HepG2 (cell line): ENCODE measurements around the gene TRPM5. TPM values are rescaled to one million over a fixed set of nuclear protein-coding genes. Genes with fewer than 3 reads are reported as not detected.
A peak's percentile ranks its signal among the peaks of the same experiment; 100 is the strongest.

Experiments
- FOXM1 ChIP-seq: sonication (generic); formaldehyde crosslinking; IDR thresholded peaks from 2 replicates; pipeline ENCODE4 v1.5.0; 2020; ENCODE audit warnings: missing genetic modification reagents
- HNRNPK ChIP-seq: fragments of 200-400 bp; formaldehyde crosslinking; IDR thresholded peaks from 2 replicates; pipeline ENCODE4 v1.6.1; 2018; ENCODE audit warnings: low read length, low read depth, moderate library complexity, mild to moderate bottlenecking; ENCODE audit not compliant: poor library complexity, severe bottlenecking
- MLLT10 ChIP-seq: sonication (generic); formaldehyde crosslinking; IDR thresholded peaks from 2 replicates; pipeline ENCODE4 v1.4.0; 2020; ENCODE audit warnings: missing genetic modification reagents
- NRL ChIP-seq: sonication (generic); formaldehyde crosslinking; IDR thresholded peaks from 2 replicates; pipeline ENCODE4 v1.5.0; 2020; ENCODE audit warnings: missing genetic modification reagents, mild to moderate bottlenecking, moderate library complexity, borderline replicate concordance
- PHF20 ChIP-seq: sonication (generic); formaldehyde crosslinking; IDR thresholded peaks from 2 replicates; pipeline ENCODE4 v1.5.0; 2020; ENCODE audit warnings: mild to moderate bottlenecking, missing genetic modification reagents
- PTBP1 ChIP-seq: fragments of 200-400 bp; formaldehyde crosslinking; IDR thresholded peaks from 2 replicates; pipeline ENCODE4 v1.6.1; 2018; ENCODE audit warnings: low read length, low read depth; ENCODE audit not compliant: poor library complexity, severe bottlenecking
- SALL1 ChIP-seq: sonication (generic); formaldehyde crosslinking; IDR thresholded peaks from 2 replicates; pipeline ENCODE4 v1.8.0; 2022; ENCODE audit warnings: mild to moderate bottlenecking, missing genetic modification reagents
- SSRP1 ChIP-seq: IDR thresholded peaks from 2 replicates; pipeline ENCODE4 v1.6.1; 2016; ENCODE audit warnings: control low read depth
- ZC3H13 ChIP-seq: sonication (generic); formaldehyde crosslinking; IDR thresholded peaks from 2 replicates; pipeline ENCODE4 v1.8.1; 2023; ENCODE audit warnings: mild to moderate bottlenecking, missing genetic modification reagents, moderate library complexity
- ZIK1 ChIP-seq: sonication (generic); formaldehyde crosslinking; IDR thresholded peaks from 2 replicates; pipeline ENCODE4 v1.5.0; 2020; ENCODE audit warnings: mild to moderate bottlenecking, low read depth, missing genetic modification reagents, borderline replicate concordance
- ZNF124 ChIP-seq: sonication (generic); formaldehyde crosslinking; IDR thresholded peaks from 2 replicates; pipeline ENCODE4 v1.4.0; 2020; ENCODE audit warnings: missing genetic modification reagents
- ZNF17 ChIP-seq: sonication (generic); formaldehyde crosslinking; IDR thresholded peaks from 2 replicates; pipeline ENCODE4 v1.5.0; 2020; ENCODE audit warnings: mild to moderate bottlenecking, missing genetic modification reagents
- ZNF207 ChIP-seq: fragments of 450-650 bp; IDR thresholded peaks from 2 replicates; pipeline ENCODE4 v1.6.1; 2016; ENCODE audit warnings: antibody characterized with exemption, borderline replicate concordance
- ZNF256 ChIP-seq: sonication (generic); formaldehyde crosslinking; conservative IDR thresholded peaks from 2 replicates; pipeline ENCODE4 v1.4.0; 2020; ENCODE audit warnings: missing genetic modification reagents
- ZNF335 ChIP-seq: sonication (generic); formaldehyde crosslinking; IDR thresholded peaks from 2 replicates; pipeline ENCODE4 v1.4.0; 2020; ENCODE audit warnings: missing genetic modification reagents
- ZNF34 ChIP-seq: sonication (generic); formaldehyde crosslinking; IDR thresholded peaks from 2 replicates; pipeline ENCODE4 v1.4.0; 2020; ENCODE audit warnings: mild to moderate bottlenecking, missing genetic modification reagents, borderline replicate concordance
- ZNF557 ChIP-seq: sonication (generic); formaldehyde crosslinking; IDR thresholded peaks from 2 replicates; pipeline ENCODE4 v1.4.0; 2020; ENCODE audit warnings: missing genetic modification reagents
- ZNF614 ChIP-seq: IDR thresholded peaks from 2 replicates; pipeline ENCODE4 v1.6.1; 2018; ENCODE audit warnings: missing biosample characterization, missing genetic modification reagents, inconsistent platforms, borderline replicate concordance
- ZNF616 ChIP-seq: sonication (generic); formaldehyde crosslinking; IDR thresholded peaks from 2 replicates; pipeline ENCODE4 v1.5.0; 2020; ENCODE audit warnings: low read depth, mild to moderate bottlenecking, missing genetic modification reagents
- ZNF678 ChIP-seq: sonication (generic); formaldehyde crosslinking; IDR thresholded peaks from 2 replicates; pipeline ENCODE4 v1.4.0; 2020; ENCODE audit warnings: mild to moderate bottlenecking, missing genetic modification reagents
- ZNF75D ChIP-seq: sonication (generic); formaldehyde crosslinking; IDR thresholded peaks from 2 replicates; pipeline ENCODE4 v1.8.1; 2023; ENCODE audit warnings: missing genetic modification reagents, mild to moderate bottlenecking, borderline replicate concordance
- ZNF775 ChIP-seq: sonication (generic); formaldehyde crosslinking; IDR thresholded peaks from 2 replicates; pipeline ENCODE4 v1.4.0; 2020; ENCODE audit warnings: missing genetic modification reagents, mild to moderate bottlenecking, moderate library complexity, borderline replicate concordance
- ZNF891 ChIP-seq: sonication (generic); formaldehyde crosslinking; IDR thresholded peaks from 2 replicates; pipeline ENCODE4 v1.5.0; 2020; ENCODE audit warnings: mild to moderate bottlenecking, missing genetic modification reagents
- polyA plus RNA-seq, 8 experiments: library from polyadenylated mRNA; depleted of rRNA in 3 of 8; stranded (reverse) in 7 of 8; unstranded in 1 of 8; fragments of >200 nt; fragmentation: Illumina TruSeq in 4 of 8; extraction: Trizol in 4 of 8; gene quantifications; 2 replicates each; pipeline versions ENCODE4 v1.2.1 to v1.2.3, GENCODE V29; 2011 to 2016; ENCODE audit warnings: low read depth in 4 of 8, missing spikeins in 1 of 8, mixed read lengths in 1 of 8; ENCODE audit not compliant: insufficient read depth in 1 of 8
- total RNA-seq, 5 experiments: library from RNA; depleted of rRNA; stranded (reverse); fragments of >200 nt; fragmentation: Illumina TruSeq; extraction: Trizol; gene quantifications; 2 replicates each; pipeline ENCODE4 v1.2.3, GENCODE V29; 2016; ENCODE audit warnings: low read depth in 1 of 5
- TF ChIP-seq, protein P1 (sequence below): sonication (generic); formaldehyde crosslinking; IDR thresholded peaks from 2 replicates; pipeline ENCODE4 v1.4.0; 2020; ENCODE audit warnings: mild to moderate bottlenecking, missing genetic modification reagents
- TF ChIP-seq, protein P2 (sequence below), 2 experiments: IDR thresholded peaks; 2 replicates each; pipeline ENCODE4 v1.6.1; 2011 to 2012; ENCODE audit warnings: low read length in 2 of 2, borderline replicate concordance in 1 of 2, low read depth in 1 of 2, mild to moderate bottlenecking in 1 of 2, moderate library complexity in 1 of 2

The TRPM5 gene
- total and polyA plus RNA-seq, 2 of the 13 experiments (the other 11 are each of a cell fraction or from before 2014, with no cell fraction given): 0.12 TPM; not detected in 1

DNA sequence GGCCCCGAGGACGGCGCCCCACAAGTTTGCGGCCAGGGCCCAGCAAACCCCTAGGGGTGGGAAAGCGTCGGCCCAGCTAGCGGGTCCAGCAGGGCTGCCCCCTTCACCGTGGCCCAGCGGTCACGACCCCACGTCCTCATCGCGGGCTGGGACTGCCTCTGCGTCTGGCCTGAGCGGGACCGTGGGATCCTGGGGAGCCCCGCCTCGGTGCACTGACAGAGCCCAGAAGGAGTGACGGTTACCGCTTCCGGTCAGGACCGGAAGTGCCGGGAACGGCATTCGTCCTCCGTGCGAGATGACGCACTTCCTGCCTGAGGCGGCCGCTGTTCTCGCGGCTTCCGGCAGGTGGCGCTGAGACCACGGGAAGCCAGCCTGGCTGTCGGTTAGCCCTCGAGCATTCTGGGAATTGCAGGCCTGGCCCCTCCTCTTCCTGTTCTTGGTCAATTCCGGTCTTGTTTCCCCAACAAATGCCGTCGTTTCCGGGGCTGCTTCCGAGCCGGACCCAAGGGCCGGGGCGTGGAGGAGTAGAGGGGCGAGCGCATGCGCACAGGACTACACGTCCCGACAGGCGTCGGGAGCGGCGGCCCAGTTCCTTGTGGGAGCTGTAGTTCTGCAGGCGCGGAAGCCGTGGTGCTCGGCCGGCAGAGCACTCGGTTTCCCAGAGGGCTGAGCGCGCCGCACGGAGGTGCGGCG is 44.1 kb downstream of the TRPM5 start, which contains the start of gene TSSC4 (continued):
- TF ChIP-seq FOXM1 (CRISPR knock-in tag): no peak
- no peak; the same call in 1 of the 2 replicates for TF ChIP-seq ZNF614 (CRISPR knock-in tag)
- TF ChIP-seq ZC3H13 (CRISPR knock-in tag): 0 out of 2 replicates have a peak, but pooled peaks have one; percentile 38
- TF ChIP-seq ZNF256 (CRISPR knock-in tag): no peak
- peak; percentile 84; the same call in 1 of the 2 replicates for TF ChIP-seq ZNF891
- no peak for TF ChIP-seq MLLT10 (CRISPR knock-in tag)
- no peak for TF ChIP-seq SSRP1 (CRISPR knock-in tag)
- no peak; the same call in 1 of the 2 replicates for TF ChIP-seq ZNF616 (CRISPR knock-in tag)
- peak; percentile 93 for TF ChIP-seq PHF20 (CRISPR knock-in tag)
- TF ChIP-seq ZNF75D (CRISPR knock-in tag): no peak
- TF ChIP-seq ZIK1 (CRISPR knock-in tag): 0 out of 2 replicates have a peak, but pooled peaks have one; percentile 81
- 0 out of 2 replicates have a peak, but pooled peaks have one; percentile 45 for TF ChIP-seq ZNF557
- TF ChIP-seq SALL1 (CRISPR knock-in tag): peak; percentile 89
- TF ChIP-seq HNRNPK: peak; percentile 37
- TF ChIP-seq ZNF678 (CRISPR knock-in tag): no peak
- TF ChIP-seq, protein P1, sequence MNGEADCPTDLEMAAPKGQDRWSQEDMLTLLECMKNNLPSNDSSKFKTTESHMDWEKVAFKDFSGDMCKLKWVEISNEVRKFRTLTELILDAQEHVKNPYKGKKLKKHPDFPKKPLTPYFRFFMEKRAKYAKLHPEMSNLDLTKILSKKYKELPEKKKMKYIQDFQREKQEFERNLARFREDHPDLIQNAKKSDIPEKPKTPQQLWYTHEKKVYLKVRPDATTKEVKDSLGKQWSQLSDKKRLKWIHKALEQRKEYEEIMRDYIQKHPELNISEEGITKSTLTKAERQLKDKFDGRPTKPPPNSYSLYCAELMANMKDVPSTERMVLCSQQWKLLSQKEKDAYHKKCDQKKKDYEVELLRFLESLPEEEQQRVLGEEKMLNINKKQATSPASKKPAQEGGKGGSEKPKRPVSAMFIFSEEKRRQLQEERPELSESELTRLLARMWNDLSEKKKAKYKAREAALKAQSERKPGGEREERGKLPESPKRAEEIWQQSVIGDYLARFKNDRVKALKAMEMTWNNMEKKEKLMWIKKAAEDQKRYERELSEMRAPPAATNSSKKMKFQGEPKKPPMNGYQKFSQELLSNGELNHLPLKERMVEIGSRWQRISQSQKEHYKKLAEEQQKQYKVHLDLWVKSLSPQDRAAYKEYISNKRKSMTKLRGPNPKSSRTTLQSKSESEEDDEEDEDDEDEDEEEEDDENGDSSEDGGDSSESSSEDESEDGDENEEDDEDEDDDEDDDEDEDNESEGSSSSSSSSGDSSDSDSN: peak; percentile 92
- 0 out of 2 replicates have a peak, but pooled peaks have one; percentile 12 for TF ChIP-seq ZNF17 (CRISPR knock-in tag)
- no peak for TF ChIP-seq ZNF207
- TF ChIP-seq ZNF124 (CRISPR knock-in tag): peak; percentile 45; the same call in 1 of the 2 replicates
- TF ChIP-seq ZNF34 (CRISPR knock-in tag): no peak
- TF ChIP-seq PTBP1: no peak
- TF ChIP-seq ZNF335 (CRISPR knock-in tag): 0 out of 2 replicates have a peak, but pooled peaks have one; percentile 72
- TF ChIP-seq ZNF775 (CRISPR knock-in tag): no peak
- peak; percentile 78; the same call in 1 of the 2 replicates for TF ChIP-seq NRL (CRISPR knock-in tag)
- TF ChIP-seq, protein P2, sequence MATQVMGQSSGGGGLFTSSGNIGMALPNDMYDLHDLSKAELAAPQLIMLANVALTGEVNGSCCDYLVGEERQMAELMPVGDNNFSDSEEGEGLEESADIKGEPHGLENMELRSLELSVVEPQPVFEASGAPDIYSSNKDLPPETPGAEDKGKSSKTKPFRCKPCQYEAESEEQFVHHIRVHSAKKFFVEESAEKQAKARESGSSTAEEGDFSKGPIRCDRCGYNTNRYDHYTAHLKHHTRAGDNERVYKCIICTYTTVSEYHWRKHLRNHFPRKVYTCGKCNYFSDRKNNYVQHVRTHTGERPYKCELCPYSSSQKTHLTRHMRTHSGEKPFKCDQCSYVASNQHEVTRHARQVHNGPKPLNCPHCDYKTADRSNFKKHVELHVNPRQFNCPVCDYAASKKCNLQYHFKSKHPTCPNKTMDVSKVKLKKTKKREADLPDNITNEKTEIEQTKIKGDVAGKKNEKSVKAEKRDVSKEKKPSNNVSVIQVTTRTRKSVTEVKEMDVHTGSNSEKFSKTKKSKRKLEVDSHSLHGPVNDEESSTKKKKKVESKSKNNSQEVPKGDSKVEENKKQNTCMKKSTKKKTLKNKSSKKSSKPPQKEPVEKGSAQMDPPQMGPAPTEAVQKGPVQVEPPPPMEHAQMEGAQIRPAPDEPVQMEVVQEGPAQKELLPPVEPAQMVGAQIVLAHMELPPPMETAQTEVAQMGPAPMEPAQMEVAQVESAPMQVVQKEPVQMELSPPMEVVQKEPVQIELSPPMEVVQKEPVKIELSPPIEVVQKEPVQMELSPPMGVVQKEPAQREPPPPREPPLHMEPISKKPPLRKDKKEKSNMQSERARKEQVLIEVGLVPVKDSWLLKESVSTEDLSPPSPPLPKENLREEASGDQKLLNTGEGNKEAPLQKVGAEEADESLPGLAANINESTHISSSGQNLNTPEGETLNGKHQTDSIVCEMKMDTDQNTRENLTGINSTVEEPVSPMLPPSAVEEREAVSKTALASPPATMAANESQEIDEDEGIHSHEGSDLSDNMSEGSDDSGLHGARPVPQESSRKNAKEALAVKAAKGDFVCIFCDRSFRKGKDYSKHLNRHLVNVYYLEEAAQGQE (IDR thresholded peaks at IDR 0.05; ENCODE audit: borderline replicate concordance in 1 of 2, low read depth in 1 of 2, low read length in 2 of 2): peak in 1 of 2 experiments; percentile 5; a peak in 1 of 4 replicates
